GM12878 (cell line): ENCODE data around the gene KCND3. TPM values are rescaled to one million over a fixed set of nuclear protein-coding genes. Genes with fewer than 3 reads are reported as not detected.

Experiments used
- ATAC-seq: fragments of 200-7000 bp; cut with Tn5 transposase; 3 replicates; pipeline ENCODE4 v1.9.1; 2020; ENCODE audit warnings: mild to moderate bottlenecking, moderate library complexity
- BruUV-seq: library from RNA; stranded (reverse); fragments of 400-500 nt; replicated peaks from 2 replicates; lab custom pipeline; 2021; lab: Mats Ljungman, UMichigan
- CTCF ChIA-PET: fragments of 300-600 bp; sonication (Branson Sonifier 250); formaldehyde crosslinking; extraction: SDS; loops from one replicate; lab custom pipeline; 2021; ENCODE audit warnings: inconsistent platforms; lab: Yijun Ruan, JAX
- POLR2A ChIA-PET: fragments of 350-600 bp; formaldehyde crosslinking; extraction: SDS; loops from one replicate; lab custom pipeline; 2021; ENCODE audit warnings: inconsistent platforms; lab: Charles Lee
- RAD21 ChIA-PET: fragments of 300-600 bp; sonication (Branson Sonifier 250); formaldehyde crosslinking; loops from one replicate; lab custom pipeline; 2023; ENCODE audit warnings: antibody characterized with exemption; ENCODE audit not compliant: unreplicated experiment; lab: Charles Lee
- SMC1A ChIA-PET: fragments of 300-600 bp; sonication (Branson Sonifier 250); formaldehyde crosslinking; loops from one replicate; lab custom pipeline; 2023; ENCODE audit not compliant: unreplicated experiment, uncharacterized antibody; lab: Charles Lee
- DNase-seq: peaks from one replicate; pipeline ENCODE4 v3.0.0-alpha.2; 2011; ENCODE audit warnings: low read depth, low spot score
- FAIRE-seq: peaks from 3 replicates; lab custom pipeline; 2011; peaks lifted over from hg19 to GRCh38; lab: Jason Lieb, UNC
- H2AFZ ChIP-seq: 2 replicates; pipeline ENCODE4 v1.6.0; 2011; ENCODE audit warnings: low read depth, low read length, control low read depth; ENCODE audit not compliant: control insufficient read depth
- H3K27ac ChIP-seq: 2 replicates; pipeline ENCODE4 v1.5.1; 2011; ENCODE audit warnings: control low read depth; ENCODE audit not compliant: control insufficient read depth, insufficient read depth
- H3K27me3 ChIP-seq, 2 experiments: replicated peaks in 1 of 2; 2 replicates each; pipeline versions ENCODE4 v1.6.0 to v1.6.1; 2011; ENCODE audit warnings: low read length in 1 of 2; ENCODE audit not compliant: control insufficient read depth in 2 of 2, insufficient read depth in 2 of 2
- H3K36me3 ChIP-seq, 2 experiments: 2 replicates each; pipeline ENCODE4 v1.5.1; 2011; ENCODE audit warnings: low read length in 1 of 2; ENCODE audit not compliant: control insufficient read depth in 2 of 2, insufficient read depth in 2 of 2
- H3K4me1 ChIP-seq: 2 replicates; pipeline ENCODE4 v1.6.1; 2011; ENCODE audit warnings: mild to moderate bottlenecking, low read length, moderate library complexity, mixed read lengths; ENCODE audit not compliant: control insufficient read depth, insufficient read depth
- H3K4me2 ChIP-seq: 2 replicates; pipeline ENCODE4 v1.6.0; 2011; ENCODE audit warnings: control low read depth; ENCODE audit not compliant: control insufficient read depth, insufficient read depth
- H3K4me3 ChIP-seq: fragments of 200-600 bp; sonication (generic); 2 replicates; pipeline ENCODE4 v1.5.1; 2016
- H3K79me2 ChIP-seq: 2 replicates; pipeline ENCODE4 v1.6.0; 2011; ENCODE audit warnings: low read length; ENCODE audit not compliant: control insufficient read depth, insufficient read depth
- H3K9ac ChIP-seq: 2 replicates; pipeline ENCODE4 v1.8.0; 2011; ENCODE audit warnings: low read length, control low read depth, mixed read lengths; ENCODE audit not compliant: control insufficient read depth, insufficient read depth
- H3K9me3 ChIP-seq: replicated peaks from 3 replicates; pipeline ENCODE4 v1.5.1; 2011; ENCODE audit warnings: mild to moderate bottlenecking, low read length; ENCODE audit not compliant: control insufficient read depth, insufficient read depth
- H4K20me1 ChIP-seq: 2 replicates; pipeline ENCODE4 v1.6.0; 2011; ENCODE audit not compliant: control insufficient read depth, insufficient read depth
- ATF7 ChIP-seq: fragments of 450-650 bp; IDR thresholded peaks from 2 replicates; pipeline ENCODE4 v1.6.1; 2016; ENCODE audit warnings: low read depth, mild to moderate bottlenecking
- HDAC2 ChIP-seq: fragments of 200-600 bp; sonication (generic); IDR thresholded peaks from 2 replicates; pipeline ENCODE4 v1.6.1; 2017
- IRF4 ChIP-seq: IDR thresholded peaks from 2 replicates; pipeline ENCODE4 v1.6.1; 2011; ENCODE audit warnings: low read depth, low read length
- LARP7 ChIP-seq: fragments of 450-650 bp; IDR thresholded peaks from 2 replicates; pipeline ENCODE4 v1.6.1; 2017; ENCODE audit warnings: mild to moderate bottlenecking
- PAX5 ChIP-seq: IDR thresholded peaks from 2 replicates; pipeline ENCODE4 v1.6.1; 2011; ENCODE audit warnings: low read depth, low read length, borderline replicate concordance
- POU2F2 ChIP-seq: IDR thresholded peaks from 3 replicates; pipeline ENCODE4 v1.6.1; 2011; ENCODE audit warnings: low read depth, mild to moderate bottlenecking, low read length, borderline replicate concordance
- SRF ChIP-seq, 2 experiments: IDR thresholded peaks; 2 replicates each; pipeline ENCODE4 v1.6.1; 2011; ENCODE audit warnings: low read depth in 2 of 2, low read length in 2 of 2, mild to moderate bottlenecking in 1 of 2, moderate library complexity in 1 of 2
- TBL1XR1 ChIP-seq: IDR thresholded peaks from 2 replicates; pipeline ENCODE4 v1.6.1; 2012; ENCODE audit warnings: low read depth, low read length, improper control_type of control experiment
- WGBS: methylation state at CpG from one replicate; pipeline ENCODE4 v1.1.6; 2016; ENCODE audit warnings: low lambda C conversion rate; ENCODE audit not compliant: insufficient replicate concordance, insufficient coverage; ENCODE audit errors: missing lambda C conversion rate; 5-methylcytosine and 5-hydroxymethylcytosine counted together
- in situ Hi-C: fragments of 300-500 bp; cut with MboI; formaldehyde crosslinking; loops from 9 replicates; pipeline ENCODE4 v1.14.3; 2018; ENCODE audit warnings: mixed read lengths
- intact Hi-C: fragments of 100-400 bp; cut with micrococcal nuclease; formaldehyde crosslinking; loops from one replicate; pipeline ENCODE4 v1.14.2; 2022; ENCODE audit not compliant: unreplicated experiment
- polyA plus RNA-seq, 11 experiments: library from polyadenylated mRNA; depleted of rRNA in 4 of 11; unstranded in 6 of 11; stranded (reverse) in 5 of 11; fragments of >200 nt; fragmentation: Nextera tagmentation in 4 of 11; fragmentation: Illumina TruSeq in 1 of 11; extraction: Ambion mirVana in 4 of 11; extraction: Trizol in 1 of 11; gene quantifications; 1 replicate in 1 of 11; 2 replicates in 10 of 11; pipeline versions ENCODE4 v1.2.1 to v1.2.3, GENCODE V29; 2011 to 2016; ENCODE audit warnings: inconsistent platforms in 2 of 11, missing spikeins in 2 of 11, low read depth in 1 of 11
- total RNA-seq, 4 experiments: library from RNA; depleted of rRNA in 3 of 4; stranded (reverse); fragments of >200 nt in 3 of 4; fragmentation: Illumina TruSeq in 1 of 4; extraction: Trizol in 1 of 4; gene quantifications; 2 replicates each; pipeline versions ENCODE4 v1.2.1 to v1.2.3, GENCODE V29; 2013 to 2021
- TF ChIP-seq, protein P1 (sequence below): fragments of 450-650 bp; IDR thresholded peaks from 2 replicates; pipeline ENCODE4 v1.6.1; 2014; ENCODE audit warnings: mild to moderate bottlenecking

Gene KCND3
- total and polyA plus RNA-seq, 10 of the 15 experiments (the other 5 are each of a cell fraction or from before 2014, with no cell fraction given): 0.02 TPM; not detected in 9

DNA sequence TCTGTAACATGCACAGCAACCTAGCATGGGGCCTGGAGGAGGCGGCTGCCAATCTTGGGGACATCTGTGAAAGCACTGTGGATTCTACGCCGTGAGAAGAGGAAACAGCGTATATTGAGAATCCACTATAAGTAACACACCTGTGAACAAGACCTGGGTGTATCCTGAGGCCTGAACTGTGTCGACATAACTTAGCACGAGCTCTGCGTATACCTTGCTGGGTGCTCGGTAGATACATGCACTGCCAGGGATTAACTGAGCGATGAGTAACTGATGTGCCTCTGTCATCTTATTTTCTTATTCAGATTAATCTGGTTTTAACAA lies 175.2 kb downstream of the KCND3 start:
- ATAC-seq (no peak), DNase-seq (no peak), FAIRE-seq (no peak)
- no peaks in the 10 kb centered on the region for H3K79me2 ChIP-seq
- TF ChIP-seq, protein P1, sequence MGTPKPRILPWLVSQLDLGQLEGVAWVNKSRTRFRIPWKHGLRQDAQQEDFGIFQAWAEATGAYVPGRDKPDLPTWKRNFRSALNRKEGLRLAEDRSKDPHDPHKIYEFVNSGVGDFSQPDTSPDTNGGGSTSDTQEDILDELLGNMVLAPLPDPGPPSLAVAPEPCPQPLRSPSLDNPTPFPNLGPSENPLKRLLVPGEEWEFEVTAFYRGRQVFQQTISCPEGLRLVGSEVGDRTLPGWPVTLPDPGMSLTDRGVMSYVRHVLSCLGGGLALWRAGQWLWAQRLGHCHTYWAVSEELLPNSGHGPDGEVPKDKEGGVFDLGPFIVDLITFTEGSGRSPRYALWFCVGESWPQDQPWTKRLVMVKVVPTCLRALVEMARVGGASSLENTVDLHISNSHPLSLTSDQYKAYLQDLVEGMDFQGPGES: no peak
- TF ChIP-seq LARP7 (no peak), SRF (IDR thresholded peaks at IDR 0.05; ENCODE audit: low read depth in 2 of 2, low read length in 2 of 2) (no peak), IRF4 (no peak), POU2F2 (no peak), HDAC2 (no peak), ATF7 (no peak), PAX5 (no peak), TBL1XR1 (no peak)
- no peak overlapping the region for H3K4me3 ChIP-seq
- no peaks in the 10 kb centered on the region for H3K36me3 ChIP-seq
- H2AFZ ChIP-seq: no peak overlapping the region
- H3K27me3 ChIP-seq: peaks cover 0 to 6% of the 10 kb centered on the region in 2 experiments
- WGBS: 64% methylated on average over 9 of the region's 9 CpGs
- H3K4me1 ChIP-seq: no peaks in the 10 kb centered on the region
- no peak overlapping the region for H3K27ac ChIP-seq
- ChIA-PET CTCF (interaction anchor here (1.0 to 1.3 kb wide), 2 partner anchors 25 to 332 kb away, joined by 3 to 5 read pairs; no protein-coding TSS in a partner anchor), RAD21 (no interaction called here), SMC1A (no interaction called here), POLR2A (interaction anchor here (0.6 kb wide), 1 partner anchor 76 kb away, joined by 3 read pairs; no protein-coding TSS in a partner anchor)
- no peaks in the 10 kb centered on the region for H4K20me1 ChIP-seq
- intact Hi-C loops (no loop called here), in situ Hi-C loops (no loop called here)
- no peak overlapping the region for H3K9ac ChIP-seq
- BruUV-seq: no TSS peak
- H3K9me3 ChIP-seq: no peaks in the 10 kb centered on the region
- H3K4me2 ChIP-seq: no peak overlapping the region
